HUES64 (cell line): ENCODE measurements around the gene TMBIM1.
"Not testable (repeated sequence)": the region's sequence is repeated elsewhere in the genome, so short reads cannot be mapped to it uniquely, and the experiment has no call there.

Experiments used
- H3K27ac ChIP-seq: 2 replicates; pipeline ENCODE4 v1.7.0; 2013; ENCODE audit warnings: low read depth, low read length, inconsistent platforms
- H3K27me3 ChIP-seq: 2 replicates; pipeline ENCODE4 v1.6.1; 2013; ENCODE audit warnings: mild to moderate bottlenecking, low read length; ENCODE audit not compliant: insufficient read depth
- H3K36me3 ChIP-seq: 2 replicates; pipeline ENCODE4 v1.6.1; 2013; ENCODE audit warnings: mild to moderate bottlenecking, low read length; ENCODE audit not compliant: insufficient read depth
- H3K4me1 ChIP-seq: 2 replicates; pipeline ENCODE4 v1.6.1; 2013; ENCODE audit warnings: mild to moderate bottlenecking, low read length, moderate library complexity; ENCODE audit not compliant: insufficient read depth
- H3K4me3 ChIP-seq: 2 replicates; pipeline ENCODE4 v1.5.1; 2013; ENCODE audit warnings: mild to moderate bottlenecking, low read length, moderate library complexity
- H3K9ac ChIP-seq: 2 replicates; pipeline ENCODE4 v1.6.1; 2013; ENCODE audit warnings: mild to moderate bottlenecking, low read depth, low read length
- H3K9me3 ChIP-seq: 2 replicates; pipeline ENCODE4 v1.6.1; 2013; ENCODE audit warnings: low read depth, low read length; ENCODE audit not compliant: insufficient read depth
- WGBS: fragments of 150-250, 120-280 bp; methylation state at CpG from one replicate; pipeline ENCODE4 v1.1.7; 2013; ENCODE audit warnings: missing lambda C conversion rate; 5-methylcytosine and 5-hydroxymethylcytosine counted together

The TMBIM1 gene

DNA sequence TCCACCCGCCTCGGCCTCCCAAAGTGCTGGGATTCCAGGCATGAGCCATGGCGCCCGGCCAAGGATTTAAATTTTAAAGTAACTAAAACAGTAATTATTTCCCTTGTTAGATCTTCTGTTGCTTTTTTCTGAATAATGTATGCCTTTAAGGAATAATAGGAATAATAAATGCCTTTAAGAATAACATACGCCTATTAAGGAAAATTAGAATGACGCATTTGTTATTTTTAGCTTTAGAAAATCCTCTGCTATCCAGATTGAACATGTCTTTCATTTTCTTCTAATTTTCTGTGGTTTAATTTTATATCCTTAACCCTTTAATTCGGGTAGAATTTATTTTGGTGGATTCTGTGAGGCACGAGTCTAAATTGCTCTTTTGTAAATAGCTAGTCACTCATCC, 23.1 kb upstream of the TMBIM1 start:
- no peaks in the 10 kb centered on the region for H3K9me3 ChIP-seq
- no peaks in the 10 kb centered on the region for H3K27me3 ChIP-seq
- H3K4me3 ChIP-seq = no peak overlapping the region
- H3K27ac ChIP-seq = no peak overlapping the region
- no peaks in the 10 kb centered on the region for H3K36me3 ChIP-seq
- no peaks in the 10 kb centered on the region for H3K4me1 ChIP-seq
- no peak overlapping the region for H3K9ac ChIP-seq
- WGBS = 94% methylated on average over 4 of the region's 8 CpGs

DNA sequence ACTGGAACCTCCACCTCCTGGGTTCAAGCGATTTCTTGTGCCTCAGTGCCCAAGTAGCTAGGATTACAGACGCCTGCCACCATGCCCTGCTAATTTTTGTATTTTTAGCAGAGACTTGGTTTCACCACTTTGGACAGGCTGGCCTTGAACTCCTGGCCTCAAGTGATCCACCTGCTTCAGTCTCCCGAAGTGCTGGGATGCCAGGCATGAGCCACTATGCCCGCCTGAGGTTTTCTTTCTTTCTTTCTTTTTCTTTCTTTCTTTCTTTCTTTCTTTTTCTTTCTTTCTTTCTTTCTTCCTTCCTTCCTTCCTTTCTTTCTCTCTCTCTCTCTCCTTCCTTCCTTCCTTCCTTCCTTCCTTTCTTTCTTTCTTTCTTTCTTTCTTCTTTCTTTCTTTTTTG, 22.5 kb upstream of the TMBIM1 start:
- not testable (repeated sequence) for H3K9ac ChIP-seq, H3K9me3 ChIP-seq, H3K4me1 ChIP-seq, H3K27ac ChIP-seq, H3K36me3 ChIP-seq, H3K27me3 ChIP-seq, H3K4me3 ChIP-seq
- 93% methylated on average over 4 of the region's 4 CpGs for WGBS

DNA sequence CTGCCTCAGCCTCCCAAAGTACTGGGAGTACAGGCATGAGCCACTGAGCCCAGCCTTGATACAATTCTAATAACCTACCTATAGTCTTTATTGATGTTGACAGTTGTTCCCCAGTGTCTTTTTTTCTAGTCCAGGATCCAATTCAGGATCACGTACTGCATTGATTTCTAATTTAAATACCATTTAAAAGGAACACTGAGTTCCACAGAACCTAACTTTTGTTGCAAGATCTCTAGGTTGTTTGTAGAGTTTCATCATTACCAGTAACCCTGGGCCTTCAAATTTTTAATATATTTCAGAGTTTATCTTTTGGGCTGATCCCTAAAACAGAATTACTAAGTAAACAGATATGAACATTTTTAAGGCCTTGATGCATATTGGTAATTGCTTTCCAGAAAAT, 21.1 kb upstream of the TMBIM1 start:
- WGBS = 80% methylated on average over 1 of the region's 1 CpG
- H3K9me3 ChIP-seq = no peaks in the 10 kb centered on the region
- no peaks in the 10 kb centered on the region for H3K4me1 ChIP-seq
- H3K36me3 ChIP-seq = no peaks in the 10 kb centered on the region
- H3K27ac ChIP-seq = no peak overlapping the region
- no peak overlapping the region for H3K4me3 ChIP-seq
- H3K27me3 ChIP-seq = no peaks in the 10 kb centered on the region
- H3K9ac ChIP-seq = no peak overlapping the region

DNA sequence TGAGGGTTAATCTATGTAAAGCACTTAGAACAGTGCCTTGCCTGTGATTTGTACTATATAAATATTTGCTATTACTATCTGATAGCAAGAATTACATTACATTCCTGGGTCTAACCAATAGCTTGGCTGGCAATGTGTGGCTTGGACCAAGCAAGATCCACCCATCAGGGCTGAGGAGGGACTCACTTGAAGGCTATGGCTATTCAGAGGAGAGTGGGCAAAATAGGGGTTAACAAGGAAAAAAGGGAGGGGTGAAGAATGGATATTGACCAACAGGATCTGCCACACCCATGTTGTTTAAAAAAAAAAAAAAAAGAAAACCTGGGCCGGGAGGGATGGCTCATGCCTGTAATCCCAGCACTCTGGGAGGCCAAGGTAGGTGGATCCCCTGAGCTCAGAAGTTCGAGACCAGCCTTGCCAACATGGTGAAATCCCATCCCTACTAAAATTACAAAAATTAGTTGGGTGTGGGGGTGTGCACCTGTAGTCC, 20.0 kb upstream of the TMBIM1 start:
- no peaks in the 10 kb centered on the region for H3K9me3 ChIP-seq
- no peak overlapping the region for H3K9ac ChIP-seq
- 58% methylated on average over 2 of the region's 2 CpGs for WGBS
- H3K27me3 ChIP-seq = no peaks in the 10 kb centered on the region
- H3K27ac ChIP-seq = no peak overlapping the region
- no peak overlapping the region for H3K4me3 ChIP-seq
- H3K36me3 ChIP-seq = no peaks in the 10 kb centered on the region
- no peaks in the 10 kb centered on the region for H3K4me1 ChIP-seq

DNA sequence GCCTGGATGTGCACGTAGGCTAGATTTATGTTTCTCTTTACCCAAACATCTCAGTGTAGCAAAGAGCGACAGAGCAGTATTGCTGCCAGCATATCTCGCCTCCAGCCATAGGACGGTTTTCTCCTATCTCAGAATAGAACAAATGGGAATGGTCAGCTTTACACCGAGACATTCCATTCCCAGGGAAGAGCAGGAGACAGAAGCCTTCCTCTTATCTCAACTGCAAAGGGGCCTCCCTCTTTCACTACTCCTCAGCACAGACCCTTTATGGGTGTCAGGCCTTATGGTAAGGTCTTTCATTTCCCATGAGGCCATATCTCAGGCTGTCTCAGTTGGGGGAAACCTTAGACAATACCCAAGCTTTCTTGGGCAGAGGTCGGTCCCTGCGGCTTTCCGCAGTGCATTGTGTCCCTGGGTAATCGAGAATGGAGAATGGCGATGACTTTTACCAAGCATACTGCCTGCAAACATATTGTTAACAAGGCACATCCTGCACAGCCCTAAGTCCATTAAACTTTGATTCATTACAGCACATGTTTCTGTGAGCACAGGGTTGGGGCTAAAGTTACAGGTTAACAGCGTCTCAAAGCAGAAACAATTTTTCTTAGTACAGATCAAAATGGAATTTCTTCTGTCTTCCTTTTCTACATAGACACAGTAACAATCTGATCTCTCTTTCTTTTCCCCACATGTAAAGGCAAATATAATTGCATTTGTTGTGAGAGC, 19.4 kb upstream of the TMBIM1 start:
- not testable (repeated sequence) for H3K27ac ChIP-seq, H3K9me3 ChIP-seq, H3K4me3 ChIP-seq, H3K27me3 ChIP-seq, H3K4me1 ChIP-seq, H3K9ac ChIP-seq, H3K36me3 ChIP-seq
- WGBS = 94% methylated on average over 10 of the region's 11 CpGs

DNA sequence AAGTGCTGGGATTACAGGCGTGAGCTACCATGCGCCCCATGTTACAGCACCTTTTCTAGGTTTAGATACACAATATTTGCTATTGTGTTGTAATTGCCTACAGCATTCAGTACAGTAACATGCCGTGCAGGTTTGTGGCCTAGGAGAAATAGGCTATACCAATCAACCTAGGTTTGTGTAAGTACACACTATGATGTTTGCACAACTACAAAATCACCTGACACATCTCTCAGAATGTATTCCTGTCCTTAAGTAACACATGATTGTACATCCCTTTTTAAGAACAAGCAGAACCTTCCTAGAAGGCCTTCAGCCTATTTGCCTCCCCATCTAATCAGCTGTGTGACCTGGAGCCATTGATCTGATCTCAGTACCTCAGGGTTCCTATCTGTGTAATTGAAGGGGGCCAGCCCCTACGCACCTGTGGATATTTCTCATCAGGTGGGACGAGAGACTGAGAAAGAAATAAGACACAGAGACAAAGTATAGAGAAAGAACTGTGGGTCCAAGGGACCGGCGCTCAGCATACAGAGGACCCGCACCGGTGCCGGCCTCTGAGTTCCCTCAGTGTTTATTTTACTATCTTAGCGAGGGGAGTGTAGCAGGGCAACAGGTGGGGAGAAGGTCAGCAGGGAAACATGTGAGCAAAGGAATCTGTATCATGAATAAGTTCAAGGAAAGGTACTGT, 18.7 kb upstream of the TMBIM1 start:
- Histone ChIP-seq H3K4me1 (no peaks in the 10 kb centered on the region), H3K4me3 (no peak overlapping the region), H3K9me3 (no peaks in the 10 kb centered on the region), H3K27ac (no peak overlapping the region), H3K9ac (no peak overlapping the region), H3K36me3 (no peaks in the 10 kb centered on the region), H3K27me3 (no peaks in the 10 kb centered on the region)
- 91% methylated on average over 10 of the region's 11 CpGs for WGBS

DNA sequence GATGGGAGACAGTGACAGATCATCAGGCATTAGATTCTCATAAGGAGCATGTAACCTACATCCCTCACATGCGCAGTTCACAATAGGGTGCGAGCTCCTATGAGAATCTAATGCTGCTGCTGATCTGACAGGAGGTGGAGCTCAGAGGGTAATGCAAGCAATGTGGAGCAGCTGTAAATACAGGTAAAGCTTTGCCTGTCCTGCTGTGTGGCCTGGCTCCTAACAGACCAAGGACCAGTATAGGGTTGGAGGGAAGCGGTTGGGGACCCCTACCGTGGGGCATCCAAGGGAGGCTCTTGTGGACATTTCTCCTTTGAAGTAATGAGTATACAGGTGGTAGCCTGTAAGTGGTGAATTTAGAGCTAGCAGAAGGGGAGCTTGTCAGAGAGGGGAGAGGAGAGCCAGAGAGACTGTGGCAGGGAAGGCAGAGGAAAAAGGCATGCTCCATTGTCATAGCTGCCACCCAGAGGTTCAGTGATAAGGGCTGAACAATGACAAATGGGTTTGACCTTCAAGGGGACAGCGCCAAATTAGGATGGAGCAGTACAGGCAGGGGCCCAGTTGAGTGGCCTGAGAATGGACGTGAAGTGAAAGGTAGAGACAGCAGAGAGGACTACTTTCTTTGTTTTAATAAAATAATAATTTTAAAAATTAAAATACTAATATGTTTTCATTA, 15.2 kb upstream of the TMBIM1 start:
- Histone ChIP-seq H3K27me3 (no peaks in the 10 kb centered on the region), H3K4me3 (no peak overlapping the region), H3K27ac (no peak overlapping the region), H3K36me3 (no peaks in the 10 kb centered on the region), H3K9me3 (no peaks in the 10 kb centered on the region), H3K4me1 (no peaks in the 10 kb centered on the region), H3K9ac (no peak overlapping the region)
- WGBS = 88% methylated on average over 6 of the region's 6 CpGs

DNA sequence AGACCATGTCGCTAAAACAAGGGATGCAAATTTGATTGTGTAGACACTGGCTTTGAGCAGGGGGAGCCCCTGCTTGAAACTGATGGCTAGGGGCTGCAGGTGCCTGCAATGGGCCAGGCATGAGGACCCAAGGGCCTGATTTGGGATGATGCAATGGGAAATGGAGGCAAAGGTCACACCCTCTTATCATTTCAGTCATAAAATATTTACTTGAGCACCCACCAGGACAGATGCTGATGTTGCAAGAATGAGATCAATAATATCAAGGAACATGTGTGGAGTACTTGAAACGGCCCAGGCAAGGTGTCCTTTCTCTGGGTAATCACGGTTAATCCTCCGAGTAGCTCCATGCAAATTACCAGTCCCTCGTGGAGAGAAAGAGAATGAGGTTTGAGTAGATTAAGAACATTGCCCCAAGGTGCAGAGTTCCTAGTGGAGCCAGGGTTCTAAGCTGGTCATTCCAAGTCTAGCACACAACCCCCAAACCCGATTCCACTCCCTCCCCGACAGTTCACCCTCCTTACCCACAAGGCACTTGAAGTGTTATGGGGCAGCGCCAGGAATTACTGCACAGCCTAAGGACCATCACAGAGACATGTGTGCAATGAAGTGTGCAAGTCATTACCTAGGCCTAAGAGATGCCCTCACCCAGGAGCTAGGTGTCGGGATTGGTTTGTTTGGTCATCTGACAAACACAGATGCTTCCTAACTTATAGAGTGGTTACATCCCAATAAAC, 14.0 kb upstream of the TMBIM1 start:
- no peaks in the 10 kb centered on the region for H3K36me3 ChIP-seq
- no peaks in the 10 kb centered on the region for H3K9me3 ChIP-seq
- WGBS = 87% methylated on average over 9 of the region's 9 CpGs
- no peaks in the 10 kb centered on the region for H3K4me1 ChIP-seq
- no peak overlapping the region for H3K4me3 ChIP-seq
- H3K9ac ChIP-seq = no peak overlapping the region
- H3K27me3 ChIP-seq = no peaks in the 10 kb centered on the region
- no peak overlapping the region for H3K27ac ChIP-seq

DNA sequence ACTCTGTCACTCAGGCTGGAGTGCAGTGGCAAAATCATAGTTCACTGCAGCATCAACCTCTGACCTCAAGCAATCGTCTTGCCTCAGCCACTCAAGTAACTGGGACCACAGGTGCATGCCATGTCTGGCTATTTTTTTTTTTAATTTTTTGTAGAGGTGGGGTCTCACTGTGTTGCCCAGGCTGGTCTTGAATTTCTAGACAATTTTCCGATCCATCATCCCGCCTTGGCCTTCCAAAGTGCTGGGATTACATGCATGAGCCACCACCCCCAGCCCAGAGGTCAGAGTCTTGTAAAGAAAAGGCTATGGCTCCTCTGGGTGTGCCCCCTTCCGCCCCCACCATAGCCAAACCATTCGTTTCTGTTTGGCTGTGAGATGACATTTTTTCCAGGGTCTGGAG, 13.1 kb upstream of the TMBIM1 start:
- H3K27ac ChIP-seq = no peak overlapping the region
- 88% methylated on average over 5 of the region's 5 CpGs for WGBS
- H3K27me3 ChIP-seq = no peaks in the 10 kb centered on the region
- H3K9ac ChIP-seq = no peak overlapping the region
- no peaks in the 10 kb centered on the region for H3K4me1 ChIP-seq
- H3K9me3 ChIP-seq = no peaks in the 10 kb centered on the region
- H3K36me3 ChIP-seq = no peaks in the 10 kb centered on the region
- no peak overlapping the region for H3K4me3 ChIP-seq

DNA sequence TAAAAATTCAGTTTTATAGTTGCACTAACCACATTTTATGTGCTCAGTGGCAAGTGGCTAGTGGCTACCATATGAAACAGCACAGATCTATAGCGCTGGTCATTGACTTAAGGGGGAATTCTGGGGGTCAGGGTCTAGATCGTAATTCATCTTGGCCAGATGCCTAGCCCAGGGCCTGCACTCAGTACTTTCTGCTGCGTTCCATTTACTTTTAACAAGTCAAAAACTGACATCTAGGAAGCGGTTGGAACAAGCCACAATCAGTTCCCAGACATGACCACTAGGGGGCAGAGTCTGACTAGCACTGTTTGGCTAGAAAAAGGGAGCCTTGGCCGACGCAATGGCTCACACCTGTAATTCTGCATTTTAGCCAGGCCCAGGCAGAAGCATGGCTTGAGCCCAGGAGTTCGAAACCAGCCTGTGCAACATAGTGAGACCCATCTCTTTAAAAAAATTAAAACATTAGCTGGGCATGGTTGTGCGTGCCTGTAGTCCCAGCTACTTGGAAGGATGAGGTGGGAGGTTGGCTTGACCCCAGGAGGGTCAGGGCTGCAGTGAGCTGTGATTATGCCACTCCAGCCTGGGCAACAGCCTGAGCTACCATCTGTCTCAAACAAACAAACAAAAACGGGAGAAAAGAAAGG, 9.0 kb upstream of the TMBIM1 start:
- no peak overlapping the region for H3K27ac ChIP-seq
- WGBS = 18% methylated on average over 9 of the region's 9 CpGs

More for the DNA sequence above, 9.0 kb upstream of the TMBIM1 start:
- no peaks in the 10 kb centered on the region for H3K36me3 ChIP-seq
- H3K4me3 ChIP-seq = no peak overlapping the region
- H3K9me3 ChIP-seq = no peaks in the 10 kb centered on the region
- no peaks in the 10 kb centered on the region for H3K27me3 ChIP-seq
- no peaks in the 10 kb centered on the region for H3K4me1 ChIP-seq
- no peak overlapping the region for H3K9ac ChIP-seq
